CD4-positive, alpha-beta T cell (primary cell): Measurements from ENCODE around the gene JADE3. TPM values are rescaled to one million over a fixed set of nuclear protein-coding genes. Genes with fewer than 3 reads are reported as not detected.

ENCODE experiments used
- ATAC-seq: fragments of 200-7000 bp; cut with Tn5 transposase; one replicate; pipeline ENCODE4 v1.10.0; 2022; ENCODE audit warnings: mild to moderate bottlenecking; ENCODE audit not compliant: poor library complexity
- CTCF ChIA-PET: fragments of 350-600 bp; sonication (Branson Sonifier 250); formaldehyde crosslinking; loops from one replicate; lab custom pipeline; 2021; ENCODE audit warnings: antibody characterized with exemption, inconsistent platforms; lab: Charles Lee
- POLR2A ChIA-PET: fragments of 350-600 bp; sonication (Branson Sonifier 250); formaldehyde crosslinking; loops from one replicate; lab custom pipeline; 2021; ENCODE audit warnings: antibody characterized with exemption, inconsistent platforms; lab: Charles Lee
- DNase-seq, 14 experiments: peaks; one replicate each; pipeline ENCODE4 v3.0.0-alpha.2; 2013 to 2020; ENCODE audit warnings: mixed read lengths in 2 of 14
- H3K27ac ChIP-seq, 2 donors: one replicate each; pipeline versions ENCODE4 v1.5.1 to v1.7.0; 2013; ENCODE audit warnings: low read length in 2 of 2, low read depth in 1 of 2, mild to moderate bottlenecking in 1 of 2
- H3K27me3 ChIP-seq, 2 experiments: 1 replicate in 1 of 2; 2 replicates in 1 of 2; pipeline versions ENCODE4 v1.6.1 to v1.7.0; 2013; ENCODE audit warnings: low read length in 2 of 2, control low read depth in 1 of 2, mild to moderate bottlenecking in 1 of 2, moderate library complexity in 1 of 2; ENCODE audit not compliant: insufficient read depth in 2 of 2, control insufficient read depth in 1 of 2
- H3K36me3 ChIP-seq: one replicate; pipeline ENCODE4 v1.6.1; 2013; ENCODE audit warnings: low read length, control low read depth; ENCODE audit not compliant: insufficient read depth
- H3K4me1 ChIP-seq: one replicate; pipeline ENCODE4 v1.6.1; 2013; ENCODE audit warnings: low read length, control low read depth; ENCODE audit not compliant: insufficient read depth
- H3K4me3 ChIP-seq: one replicate; pipeline ENCODE4 v1.5.1; 2013; ENCODE audit warnings: mild to moderate bottlenecking, low read length, moderate library complexity
- H3K9me3 ChIP-seq, 2 experiments: 1 replicate in 1 of 2; 2 replicates in 1 of 2; pipeline versions ENCODE4 v1.6.1 to v1.7.0; 2013; ENCODE audit warnings: low read length in 2 of 2, mild to moderate bottlenecking in 2 of 2, control low read depth in 1 of 2, moderate library complexity in 1 of 2; ENCODE audit not compliant: control insufficient read depth in 1 of 2, insufficient read depth in 1 of 2
- H3K27ac Mint-ChIP-seq: one replicate; pipeline ENCODE4 v1.8.0; 2020; ENCODE audit warnings: mixed read lengths
- H3K27me3 Mint-ChIP-seq: one replicate; pipeline ENCODE4 v1.8.0; 2021; ENCODE audit warnings: mixed read lengths
- H3K36me3 Mint-ChIP-seq: one replicate; pipeline ENCODE4 v1.8.0; 2021; ENCODE audit warnings: low read depth, mixed read lengths
- H3K4me1 Mint-ChIP-seq: one replicate; pipeline ENCODE4 v1.8.0; 2021; ENCODE audit warnings: low read depth, mixed read lengths
- H3K4me3 Mint-ChIP-seq: one replicate; pipeline ENCODE4 v1.8.0; 2020; ENCODE audit warnings: mild to moderate bottlenecking, mixed read lengths
- H3K9me3 Mint-ChIP-seq: one replicate; pipeline ENCODE4 v1.8.0; 2020; ENCODE audit warnings: mixed read lengths
- intact Hi-C, 2 experiments: fragments of 100-400 bp; cut with DNase I in 1 of 2; cut with micrococcal nuclease in 1 of 2; formaldehyde crosslinking; loops; one replicate each; pipeline versions ENCODE4 v1.15.1 to v1.9.0; 2023 to 2025; cut with DNase I, micrococcal nuclease
- total RNA-seq, 174 experiments: library from RNA in 2 of 174; stranded (reverse) in 2 of 174; gene quantifications; one replicate each; pipeline ENCODE4 v1.2.3 and lab custom pipeline; 2021 to 2026
- TF ChIP-seq, protein P1 (sequence below): fragments of 200-600 bp; IDR thresholded peaks from one replicate; pipeline ENCODE4 v1.8.0; 2022; ENCODE audit warnings: antibody characterized with exemption, mild to moderate bottlenecking

Gene JADE3
- total RNA-seq, 2 experiments from 2014 or later = 0.05 to 0.20 TPM

DNA sequence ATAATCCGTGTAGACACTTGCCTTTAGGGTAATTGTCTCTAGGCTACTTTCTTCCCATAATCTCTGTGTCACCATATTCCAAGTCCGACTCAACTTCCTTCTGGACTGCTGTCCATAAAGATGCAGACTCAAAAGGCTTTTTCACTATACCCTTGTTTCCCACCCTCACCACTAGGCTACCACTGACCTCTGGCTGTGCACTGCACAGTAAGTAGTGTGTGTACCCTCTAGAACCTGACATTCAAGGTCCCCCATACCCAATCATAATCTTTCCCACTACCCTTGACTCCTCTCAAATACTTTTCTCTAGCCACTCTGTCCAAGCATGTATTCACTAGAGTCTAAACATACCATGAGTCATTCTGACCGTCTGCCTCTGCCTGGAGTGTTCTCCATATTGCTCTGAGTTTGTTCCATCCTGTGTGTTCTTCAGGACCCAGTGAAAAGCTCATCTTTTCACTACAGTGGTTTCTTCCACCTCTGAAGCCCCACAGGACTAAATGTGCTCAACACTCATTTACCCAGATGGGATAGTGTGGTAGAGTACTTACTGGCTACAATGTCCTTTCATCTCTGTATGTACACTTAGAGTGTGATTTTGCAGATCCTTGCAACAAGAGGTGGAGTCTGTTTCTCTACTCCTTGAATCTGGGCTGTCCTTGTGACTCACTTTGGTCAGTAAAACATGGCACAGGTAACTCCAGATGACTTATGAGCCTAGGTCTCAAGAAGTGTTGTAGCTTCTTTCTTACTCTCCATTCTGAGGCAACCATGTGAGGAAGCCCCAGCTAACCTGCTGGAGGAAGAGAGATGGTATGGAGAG, 17.4 kb downstream of the JADE3 start:
- POLR2A ChIA-PET = no interaction called here
- intact Hi-C loops = no loop called here
- ATAC-seq = no peak

DNA sequence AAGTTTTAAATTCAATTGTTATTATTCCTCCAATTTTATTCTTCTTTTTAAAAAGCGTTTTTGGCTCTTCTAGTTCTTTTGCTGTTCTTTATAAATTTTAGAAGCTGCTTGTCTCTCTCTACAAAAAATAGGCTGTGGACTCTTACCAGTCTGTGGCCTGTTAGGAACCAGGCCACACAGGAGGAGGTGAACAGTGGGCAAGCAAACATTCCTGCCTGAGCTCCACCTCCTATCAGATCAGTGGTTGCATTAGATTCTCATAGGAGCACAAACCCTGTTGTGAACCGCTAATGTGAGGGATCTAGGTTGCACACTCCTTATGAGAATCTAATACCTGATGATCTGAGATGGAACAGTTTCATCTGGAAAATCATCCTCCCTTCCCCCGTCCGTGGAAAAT, 23.1 kb downstream of the JADE3 start:
- DNase-seq (no peak), ATAC-seq (no peak)
- ChIA-PET POLR2A (no interaction called here), CTCF (no interaction called here)
- no peak overlapping the region for H3K4me3 ChIP-seq
- peaks cover 0 to 5% of the 10 kb centered on the region in 2 experiments for H3K9me3 ChIP-seq
- H3K27ac Mint-ChIP-seq = no peak overlapping the region
- no peaks in the 10 kb centered on the region for H3K27me3 Mint-ChIP-seq
- intact Hi-C loops = no loop called here
- no peaks in the 10 kb centered on the region for H3K36me3 ChIP-seq
- H3K27ac ChIP-seq = no peak overlapping the region
- TF ChIP-seq, protein P1, sequence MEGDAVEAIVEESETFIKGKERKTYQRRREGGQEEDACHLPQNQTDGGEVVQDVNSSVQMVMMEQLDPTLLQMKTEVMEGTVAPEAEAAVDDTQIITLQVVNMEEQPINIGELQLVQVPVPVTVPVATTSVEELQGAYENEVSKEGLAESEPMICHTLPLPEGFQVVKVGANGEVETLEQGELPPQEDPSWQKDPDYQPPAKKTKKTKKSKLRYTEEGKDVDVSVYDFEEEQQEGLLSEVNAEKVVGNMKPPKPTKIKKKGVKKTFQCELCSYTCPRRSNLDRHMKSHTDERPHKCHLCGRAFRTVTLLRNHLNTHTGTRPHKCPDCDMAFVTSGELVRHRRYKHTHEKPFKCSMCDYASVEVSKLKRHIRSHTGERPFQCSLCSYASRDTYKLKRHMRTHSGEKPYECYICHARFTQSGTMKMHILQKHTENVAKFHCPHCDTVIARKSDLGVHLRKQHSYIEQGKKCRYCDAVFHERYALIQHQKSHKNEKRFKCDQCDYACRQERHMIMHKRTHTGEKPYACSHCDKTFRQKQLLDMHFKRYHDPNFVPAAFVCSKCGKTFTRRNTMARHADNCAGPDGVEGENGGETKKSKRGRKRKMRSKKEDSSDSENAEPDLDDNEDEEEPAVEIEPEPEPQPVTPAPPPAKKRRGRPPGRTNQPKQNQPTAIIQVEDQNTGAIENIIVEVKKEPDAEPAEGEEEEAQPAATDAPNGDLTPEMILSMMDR = no peak
- H3K9me3 Mint-ChIP-seq = no peaks in the 10 kb centered on the region
- H3K4me1 Mint-ChIP-seq = no peaks in the 10 kb centered on the region
- H3K27me3 ChIP-seq = peaks cover 0 to 3% of the 10 kb centered on the region in 2 experiments
- H3K4me1 ChIP-seq = no peaks in the 10 kb centered on the region
- H3K4me3 Mint-ChIP-seq = no peak overlapping the region
- H3K36me3 Mint-ChIP-seq = no peaks in the 10 kb centered on the region

More for the DNA sequence above, 17.4 kb downstream of the JADE3 start:
- H3K27ac Mint-ChIP-seq = no peak overlapping the region
- H3K4me1 Mint-ChIP-seq = no peaks in the 10 kb centered on the region
- no peaks in the 10 kb centered on the region for H3K36me3 Mint-ChIP-seq
- H3K27me3 Mint-ChIP-seq = no peaks in the 10 kb centered on the region
- H3K9me3 ChIP-seq = no peaks in the 10 kb centered on the region
- H3K27ac ChIP-seq = no peak overlapping the region
- H3K9me3 Mint-ChIP-seq = no peaks in the 10 kb centered on the region
- no peaks in the 10 kb centered on the region for H3K36me3 ChIP-seq
- no peaks in the 10 kb centered on the region for H3K4me1 ChIP-seq
- no peak for DNase-seq
- no peaks in the 10 kb centered on the region for H3K27me3 ChIP-seq
- H3K4me3 ChIP-seq = no peak overlapping the region
- TF ChIP-seq, protein P1 = no peak
- CTCF ChIA-PET = no interaction called here
- H3K4me3 Mint-ChIP-seq = no peak overlapping the region

DNA sequence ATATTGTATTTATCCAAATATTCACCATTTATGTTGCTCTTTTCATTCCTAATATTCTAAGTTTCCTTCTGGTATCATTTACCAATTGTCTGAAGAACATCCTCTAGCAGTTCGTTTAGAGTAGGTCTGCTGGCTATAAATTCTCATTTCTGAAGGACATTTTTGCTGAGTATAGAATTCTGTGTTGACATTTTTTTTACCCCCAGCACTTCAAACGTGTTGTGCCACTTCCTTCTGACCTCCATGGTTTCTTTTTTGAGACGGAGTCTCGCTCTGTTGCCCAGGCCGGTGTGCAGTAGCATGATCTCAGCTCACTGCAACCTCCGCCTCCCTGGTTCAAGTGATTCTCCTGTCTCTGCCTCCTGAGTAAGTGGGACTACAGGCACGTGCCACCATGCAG, 26.4 kb downstream of the JADE3 start:
- H3K9me3 ChIP-seq = peaks cover 0 to 5% of the 10 kb centered on the region in 2 experiments
- Mint-ChIP-seq H3K27ac (no peak overlapping the region), H3K4me3 (no peak overlapping the region), H3K4me1 (no peaks in the 10 kb centered on the region), H3K27me3 (no peaks in the 10 kb centered on the region), H3K9me3 (no peaks in the 10 kb centered on the region), H3K36me3 (no peaks in the 10 kb centered on the region)
- ChIA-PET POLR2A (no interaction called here), CTCF (no interaction called here)
- H3K27ac ChIP-seq = no peak overlapping the region
- ATAC-seq (no peak), DNase-seq (no peak)
- H3K27me3 ChIP-seq = peaks cover 0 to 3% of the 10 kb centered on the region in 2 experiments
- no peaks in the 10 kb centered on the region for H3K4me1 ChIP-seq
- H3K36me3 ChIP-seq = no peaks in the 10 kb centered on the region
- intact Hi-C loops = no loop called here
- no peak overlapping the region for H3K4me3 ChIP-seq
- TF ChIP-seq, protein P1 = no peak
